ENCODE measurements around the gene BEND3.

- TF ChIP-seq CTCF (IDR thresholded peaks at IDR 0.05) (no peak), POLR2A (IDR thresholded peaks at IDR 0.05) (no peak)
Observed at GRCh38 chr6:107069631-107070548, 45.4 kb downstream of the BEND3 start.

Data from Peyer's patch (tissue), 4 donors.